Ovary (tissue), 3 donors: ENCODE measurements around the gene PTH1R.

Experiments
- POLR2A ChIP-seq: fragments of 450-650 bp; IDR thresholded peaks from one replicate; pipeline ENCODE4 v1.6.1; 2017; ENCODE audit warnings: antibody characterized with exemption, mild to moderate bottlenecking, moderate library complexity
- TF ChIP-seq, protein P1 (sequence below), 3 donors: fragments of 450-650 bp in 2 of 3; fragments of 200-600 bp in 1 of 3; IDR thresholded peaks; one replicate each; pipeline versions ENCODE4 v1.5.1 to v1.8.0; 2016 to 2022; ENCODE audit warnings: antibody characterized with exemption in 3 of 3, mild to moderate bottlenecking in 1 of 3
- donor health status: DM: no; HTN: no; CAD: no.

DNA sequence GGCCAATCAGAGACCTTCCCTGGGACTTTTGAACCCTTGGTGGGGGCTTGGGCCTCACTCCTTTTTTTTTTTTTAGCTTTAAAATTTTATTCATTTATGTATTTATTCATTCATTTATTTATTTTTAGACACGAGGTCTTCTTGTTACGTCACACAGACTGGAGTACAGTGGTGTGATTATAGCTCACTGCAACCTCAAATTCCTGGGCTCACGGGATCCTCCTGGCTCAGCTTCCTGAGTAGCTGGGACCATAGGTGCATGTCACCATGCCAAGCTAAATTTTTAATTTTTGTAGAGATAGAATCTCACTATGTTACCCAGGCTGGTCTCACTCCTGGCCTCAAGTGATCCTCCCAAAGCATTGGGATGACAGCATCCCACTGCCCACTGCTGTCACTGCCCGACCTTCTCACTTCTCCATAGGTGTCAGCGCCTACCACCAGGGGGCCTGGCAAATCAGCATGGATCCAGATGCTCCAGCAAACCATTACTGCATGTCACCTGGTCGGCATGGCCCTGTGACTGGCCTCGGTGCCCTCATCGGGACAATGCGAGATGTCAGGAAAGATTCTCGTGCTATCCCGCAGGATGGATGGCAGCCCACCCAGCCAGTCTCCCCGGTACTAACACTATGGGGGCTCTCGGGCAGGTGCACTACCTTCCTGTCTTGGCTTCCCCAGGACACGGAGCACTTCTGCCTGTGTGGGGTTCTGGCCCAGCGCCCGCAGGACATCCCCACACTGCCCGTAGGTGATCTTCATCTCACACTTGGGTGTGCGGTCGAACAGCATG, 17.3 kb upstream of the PTH1R start:
- TF ChIP-seq, protein P1, sequence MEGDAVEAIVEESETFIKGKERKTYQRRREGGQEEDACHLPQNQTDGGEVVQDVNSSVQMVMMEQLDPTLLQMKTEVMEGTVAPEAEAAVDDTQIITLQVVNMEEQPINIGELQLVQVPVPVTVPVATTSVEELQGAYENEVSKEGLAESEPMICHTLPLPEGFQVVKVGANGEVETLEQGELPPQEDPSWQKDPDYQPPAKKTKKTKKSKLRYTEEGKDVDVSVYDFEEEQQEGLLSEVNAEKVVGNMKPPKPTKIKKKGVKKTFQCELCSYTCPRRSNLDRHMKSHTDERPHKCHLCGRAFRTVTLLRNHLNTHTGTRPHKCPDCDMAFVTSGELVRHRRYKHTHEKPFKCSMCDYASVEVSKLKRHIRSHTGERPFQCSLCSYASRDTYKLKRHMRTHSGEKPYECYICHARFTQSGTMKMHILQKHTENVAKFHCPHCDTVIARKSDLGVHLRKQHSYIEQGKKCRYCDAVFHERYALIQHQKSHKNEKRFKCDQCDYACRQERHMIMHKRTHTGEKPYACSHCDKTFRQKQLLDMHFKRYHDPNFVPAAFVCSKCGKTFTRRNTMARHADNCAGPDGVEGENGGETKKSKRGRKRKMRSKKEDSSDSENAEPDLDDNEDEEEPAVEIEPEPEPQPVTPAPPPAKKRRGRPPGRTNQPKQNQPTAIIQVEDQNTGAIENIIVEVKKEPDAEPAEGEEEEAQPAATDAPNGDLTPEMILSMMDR (IDR thresholded peaks at IDR 0.05) = no peak
- no peak for TF ChIP-seq POLR2A
